ENCODE measurements around the gene MICALL2. TPM values are rescaled to one million over a fixed set of nuclear protein-coding genes. Genes with fewer than 3 reads are reported as not detected.

The MICALL2 gene
- total RNA-seq, 1 donor from 2014 or later: 18.9 TPM

DNA sequence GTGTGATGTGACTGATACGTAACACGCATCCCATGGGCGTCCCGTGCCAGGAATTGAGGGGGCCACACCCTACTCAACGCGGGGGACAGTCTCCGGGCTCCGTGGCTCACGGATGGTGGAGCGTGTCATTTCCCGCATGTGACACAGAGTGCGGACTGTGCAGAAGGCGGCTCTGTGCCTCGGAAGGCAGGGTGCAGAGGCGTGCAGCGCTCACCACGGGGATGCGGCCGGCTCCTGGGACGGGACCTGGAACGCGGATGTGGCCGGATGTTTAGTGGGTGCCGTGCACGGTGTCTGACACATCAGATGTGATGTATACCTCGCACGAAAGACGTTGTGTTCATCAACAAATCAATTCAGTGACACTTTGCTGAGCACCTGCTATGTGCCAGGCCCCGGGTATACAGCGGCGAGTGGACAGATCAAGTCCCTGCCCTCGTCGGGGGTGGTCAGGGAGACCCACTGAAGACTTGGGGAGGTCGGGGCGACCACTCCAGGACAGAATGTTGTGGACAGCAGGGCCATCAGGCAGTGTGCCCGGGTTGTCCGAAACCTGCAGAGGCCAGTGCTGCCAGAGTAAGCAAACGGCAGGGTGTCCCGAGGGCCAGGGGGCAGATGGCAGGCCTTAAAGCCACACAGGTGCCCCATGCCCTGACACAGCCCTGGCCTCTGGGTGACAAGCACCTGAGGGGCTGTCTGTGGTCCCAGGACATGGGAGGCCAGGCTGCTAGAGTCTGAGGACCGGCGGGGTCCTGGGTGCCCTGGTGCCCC, 38.1 kb downstream of the MICALL2 start:
- Mint-ChIP-seq H3K27me3 (ENCODE audit: low read depth) (peaks cover 57% of the 10 kb centered on the region), H3K4me3 (no peak overlapping the region), H3K27ac (no peak overlapping the region), H3K36me3 (no peaks in the 10 kb centered on the region), H3K4me1 (peaks cover 10% of the 10 kb centered on the region), H3K9me3 (no peaks in the 10 kb centered on the region)
- no peak for TF ChIP-seq CTCF (IDR thresholded peaks at IDR 0.05; ENCODE audit: unreplicated experiment)
- DNase-seq (ENCODE audit: low spot score in 2 of 2, unreplicated experiment in 2 of 2): no peak

DNA sequence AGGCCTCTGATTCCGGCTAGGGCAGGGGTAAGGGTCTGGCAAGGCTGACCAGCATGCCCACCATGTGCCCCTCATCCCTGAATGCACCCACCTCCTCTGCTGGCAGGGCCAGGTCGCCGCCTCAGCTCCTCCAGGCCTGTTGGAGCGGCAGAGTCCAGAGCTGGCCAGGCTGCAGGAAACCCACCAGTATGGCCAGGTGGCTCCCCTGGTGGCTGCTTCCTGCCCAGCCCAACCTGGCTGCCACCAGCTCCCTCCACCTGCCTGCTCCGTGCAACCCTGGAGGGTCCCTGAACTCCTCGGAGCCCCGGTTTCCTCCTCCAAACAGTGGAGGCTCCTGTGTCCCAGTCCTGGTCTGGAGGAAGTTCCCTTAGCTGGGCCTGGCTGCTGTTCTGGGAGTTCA, 39.6 kb downstream of the MICALL2 start:
- Mint-ChIP-seq H3K27me3 (ENCODE audit: low read depth) (peaks cover 54% of the 10 kb centered on the region), H3K27ac (no peak overlapping the region), H3K36me3 (no peaks in the 10 kb centered on the region), H3K4me3 (no peak overlapping the region), H3K4me1 (peaks cover 10% of the 10 kb centered on the region), H3K9me3 (no peaks in the 10 kb centered on the region)
- no peak for DNase-seq (ENCODE audit: low spot score in 2 of 2, unreplicated experiment in 2 of 2)
- no peak for TF ChIP-seq CTCF (IDR thresholded peaks at IDR 0.05; ENCODE audit: unreplicated experiment)

GRCh38 chr7:1419310-1419634, 40.0 kb downstream of the MICALL2 start:
- Mint-ChIP-seq H3K27ac (no peak overlapping the region), H3K36me3 (no peaks in the 10 kb centered on the region), H3K4me3 (no peak overlapping the region), H3K27me3 (ENCODE audit: low read depth) (peaks cover 53% of the 10 kb centered on the region), H3K4me1 (peaks cover 10% of the 10 kb centered on the region), H3K9me3 (no peaks in the 10 kb centered on the region)
- TF ChIP-seq CTCF (IDR thresholded peaks at IDR 0.05; ENCODE audit: unreplicated experiment): no peak
- DNase-seq (ENCODE audit: low spot score in 2 of 2, unreplicated experiment in 2 of 2): no peak

- DNase-seq (ENCODE audit: low spot score in 2 of 2, unreplicated experiment in 2 of 2): no peak
- H3K4me1 Mint-ChIP-seq: peaks cover 10% of the 10 kb centered on the region
- no peak overlapping the region for H3K4me3 Mint-ChIP-seq
- no peaks in the 10 kb centered on the region for H3K36me3 Mint-ChIP-seq
- peaks cover 50% of the 10 kb centered on the region for H3K27me3 Mint-ChIP-seq (ENCODE audit: low read depth)
- H3K9me3 Mint-ChIP-seq: no peaks in the 10 kb centered on the region
- H3K27ac Mint-ChIP-seq: no peak overlapping the region
- TF ChIP-seq CTCF (IDR thresholded peaks at IDR 0.05; ENCODE audit: unreplicated experiment): no peak
Observed at GRCh38 chr7:1418505-1419309, 40.6 kb downstream of the MICALL2 start.

DNA sequence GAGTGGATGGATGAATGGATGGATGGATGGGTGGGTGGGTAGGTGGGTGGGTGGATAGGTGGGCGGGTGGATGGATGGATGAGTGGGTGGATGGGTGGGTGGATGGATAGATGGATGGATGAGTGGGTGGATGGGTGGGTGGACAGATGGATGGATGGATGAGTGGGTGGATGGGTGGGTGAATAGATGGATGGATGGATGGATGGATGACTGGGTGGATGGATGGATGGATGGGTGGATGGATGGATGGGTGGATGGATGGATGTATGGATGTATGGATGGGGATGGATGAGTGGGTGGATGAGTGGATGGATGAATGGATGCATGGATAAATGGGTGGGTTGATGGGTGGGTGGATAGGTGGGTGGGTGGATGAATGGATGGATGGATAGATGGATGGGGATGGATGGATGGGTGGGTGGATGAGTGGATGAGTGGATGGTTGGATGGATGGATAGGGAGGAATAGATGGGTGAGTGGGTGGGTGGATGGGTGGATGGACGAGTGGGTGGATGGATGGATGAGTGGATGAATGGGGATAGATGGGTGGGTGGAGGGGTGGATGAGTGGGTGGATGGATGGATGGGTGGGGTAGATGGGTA, 43.8 kb downstream of the MICALL2 start:
- Mint-ChIP-seq H3K9me3 (no peaks in the 10 kb centered on the region), H3K36me3 (no peaks in the 10 kb centered on the region), H3K4me1 (peaks cover 2% of the 10 kb centered on the region), H3K27me3 (ENCODE audit: low read depth) (peaks cover 53% of the 10 kb centered on the region), H3K4me3 (no peak overlapping the region), H3K27ac (no peak overlapping the region)
- DNase-seq (ENCODE audit: low spot score in 2 of 2, unreplicated experiment in 2 of 2): no peak
- no peak for TF ChIP-seq CTCF (IDR thresholded peaks at IDR 0.05; ENCODE audit: unreplicated experiment)
